Lower leg skin (tissue), 3 donors: Measurements from ENCODE around the gene ELF5.

Experiments
- CTCF ChIP-seq, 3 donors: fragments of 450-650 bp; IDR thresholded peaks; one replicate each; pipeline ENCODE4 v1.5.1; 2016; ENCODE audit warnings: antibody characterized with exemption in 3 of 3, mild to moderate bottlenecking in 3 of 3, moderate library complexity in 2 of 3
- POLR2A ChIP-seq, 2 donors: fragments of 450-650 bp; IDR thresholded peaks; one replicate each; pipeline ENCODE4 v1.6.1; 2016 to 2017; ENCODE audit warnings: antibody characterized with exemption in 2 of 2, mild to moderate bottlenecking in 1 of 2, moderate library complexity in 1 of 2

DNA sequence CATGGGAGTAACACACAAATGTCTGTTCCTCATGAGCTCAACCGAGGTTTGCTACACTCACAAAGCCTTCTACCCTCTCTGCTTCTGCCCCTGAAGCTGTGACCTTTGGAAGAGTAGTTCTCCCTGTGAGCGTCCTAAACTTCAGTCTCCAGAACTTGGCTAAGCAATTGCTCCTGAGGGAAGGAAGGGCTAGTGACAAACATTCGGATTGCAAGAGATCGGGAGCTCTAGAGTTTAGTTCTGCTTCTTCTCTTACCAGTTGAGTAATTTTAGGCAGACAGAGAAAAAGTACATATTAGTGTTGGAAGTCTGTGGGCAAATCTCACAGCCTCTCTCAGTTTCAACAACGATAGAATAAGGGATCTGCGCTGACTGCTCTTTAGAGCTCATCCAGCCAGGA lies 27.3 kb upstream of the ELF5 start:
- TF ChIP-seq CTCF (IDR thresholded peaks at IDR 0.05): no peak
- no peak for TF ChIP-seq POLR2A (IDR thresholded peaks at IDR 0.05)
